SK-N-SH (cell line): ENCODE measurements around the gene CFAP100. TPM values are rescaled to one million over a fixed set of nuclear protein-coding genes. Genes with fewer than 3 reads are reported as not detected.

ENCODE experiments used
- CTCF ChIA-PET: fragments of 300-600, 350-600 bp; formaldehyde crosslinking; extraction: SDS; loops from one replicate; lab custom pipeline; 2021; lab: Yijun Ruan, JAX
- POLR2A ChIA-PET: fragments of 350-600 bp; sonication (Branson Sonifier 250); formaldehyde crosslinking; extraction: SDS; loops from one replicate; lab custom pipeline; 2020; ENCODE audit warnings: antibody characterized with exemption, inconsistent platforms; lab: Yijun Ruan, JAX
- DNase-seq: peaks from one replicate; pipeline ENCODE4 v3.0.0; 2012
- H2AFZ ChIP-seq: fragments of 200-600 bp; sonication (generic); 2 replicates; pipeline ENCODE4 v1.8.1; 2016; ENCODE audit warnings: antibody characterized with exemption, mild to moderate bottlenecking, low read depth
- H3F3A ChIP-seq: fragments of 200-600 bp; sonication (generic); replicated peaks from 2 replicates; pipeline ENCODE3; 2016; ENCODE audit warnings: antibody characterized with exemption, mild to moderate bottlenecking; ENCODE audit not compliant: insufficient read depth
- H3K27ac ChIP-seq, 2 experiments: fragments of 200-500 bp in 1 of 2; fragments of 200-600 bp in 1 of 2; sonication (Bioruptor generic) in 1 of 2; sonication (generic), shearing (Covaris generic) in 1 of 2; 2 replicates each; pipeline versions ENCODE4 v1.5.1 to v1.6.1; 2014 to 2016; ENCODE audit warnings: low read depth in 2 of 2, inconsistent platforms in 1 of 2, low read length in 1 of 2, mild to moderate bottlenecking in 1 of 2, mixed read lengths in 1 of 2
- H3K27me3 ChIP-seq: fragments of 200-600 bp; sonication (generic), shearing (Covaris generic); 2 replicates; pipeline ENCODE4 v1.6.1; 2016; ENCODE audit warnings: mixed run types; ENCODE audit not compliant: insufficient read depth
- H3K36me3 ChIP-seq, 2 experiments: fragments of 200-500 bp in 1 of 2; fragments of 200-600 bp in 1 of 2; sonication (Bioruptor generic) in 1 of 2; sonication (generic) in 1 of 2; replicated peaks in 1 of 2; 2 replicates each; pipeline versions ENCODE3 to v1.5.1; 2014 to 2016; ENCODE audit warnings: low read length in 1 of 2, mild to moderate bottlenecking in 1 of 2; ENCODE audit not compliant: insufficient read depth in 2 of 2, control insufficient read depth in 1 of 2
- H3K4me1 ChIP-seq, 2 experiments: fragments of 200-500 bp in 1 of 2; fragments of 200-600 bp in 1 of 2; sonication (Bioruptor generic) in 1 of 2; sonication (generic), shearing (Covaris generic) in 1 of 2; 2 replicates each; pipeline versions ENCODE4 v1.5.1 to v1.6.1; 2014 to 2016; ENCODE audit warnings: low read depth in 1 of 2, low read length in 1 of 2, mixed run types in 1 of 2; ENCODE audit not compliant: insufficient read depth in 2 of 2, control insufficient read depth in 1 of 2
- H3K4me2 ChIP-seq: fragments of 200-600 bp; sonication (generic), shearing (Covaris generic); 2 replicates; pipeline ENCODE4 v1.6.1; 2017; ENCODE audit warnings: mixed run types
- H3K4me3 ChIP-seq, 2 experiments: fragments of 200-500 bp in 1 of 2; fragments of 200-600 bp in 1 of 2; sonication (Bioruptor generic) in 1 of 2; sonication (generic), shearing (Covaris generic) in 1 of 2; 2 replicates each; pipeline versions ENCODE4 v1.5.1 to v1.8.1; 2014 to 2016; ENCODE audit warnings: low read depth in 2 of 2, inconsistent platforms in 1 of 2, low read length in 1 of 2, mild to moderate bottlenecking in 1 of 2, mixed read lengths in 1 of 2, moderate library complexity in 1 of 2
- H3K79me2 ChIP-seq: fragments of 200-600 bp; sonication (generic); 2 replicates; pipeline ENCODE4 v1.8.1; 2017; ENCODE audit warnings: mild to moderate bottlenecking; ENCODE audit not compliant: insufficient read depth
- H3K9ac ChIP-seq: fragments of 200-600 bp; sonication (generic); 2 replicates; pipeline ENCODE4 v1.6.1; 2017; ENCODE audit warnings: mixed run types
- H3K9me2 ChIP-seq: fragments of 200-600 bp; sonication (generic); 2 replicates; pipeline ENCODE4 v1.6.1; 2017; ENCODE audit warnings: mixed run types
- H3K9me3 ChIP-seq: fragments of 200-600 bp; sonication (generic); 2 replicates; pipeline ENCODE4 v1.6.1; 2017; ENCODE audit warnings: mixed run types, mild to moderate bottlenecking, moderate library complexity
- H4K20me1 ChIP-seq: fragments of 200-600 bp; sonication (generic); 2 replicates; pipeline ENCODE4 v1.6.1; 2017; ENCODE audit warnings: mild to moderate bottlenecking, mixed run types; ENCODE audit not compliant: insufficient read depth
- CHD2 ChIP-seq: fragments of 150-350 bp; IDR thresholded peaks from 2 replicates; pipeline ENCODE4 v1.6.1; 2018; ENCODE audit warnings: low read length; ENCODE audit not compliant: partially characterized antibody
- ELF1 ChIP-seq: IDR thresholded peaks from 2 replicates; pipeline ENCODE4 v1.4.0; 2012
- FOSL2 ChIP-seq: IDR thresholded peaks from 2 replicates; pipeline ENCODE4 v1.4.0; 2012; ENCODE audit warnings: low read depth, mild to moderate bottlenecking, moderate library complexity, borderline replicate concordance
- GATA2 ChIP-seq: sonication (generic); formaldehyde crosslinking; IDR thresholded peaks from 2 replicates; pipeline ENCODE4 v1.5.0; 2020; ENCODE audit warnings: mild to moderate bottlenecking, missing genetic modification reagents
- MEF2A ChIP-seq: IDR thresholded peaks from 2 replicates; pipeline ENCODE4 v1.4.0; 2012; ENCODE audit warnings: low read depth, borderline replicate concordance
- MXI1 ChIP-seq: IDR thresholded peaks from 2 replicates; pipeline ENCODE4 v1.6.1; 2012; ENCODE audit warnings: mild to moderate bottlenecking, low read depth, low read length, improper control_type of control experiment
- NRF1 ChIP-seq: IDR thresholded peaks from 2 replicates; pipeline ENCODE4 v1.6.1; 2012; ENCODE audit warnings: low read depth, mild to moderate bottlenecking, low read length
- POLR2AphosphoS5 ChIP-seq: IDR thresholded peaks from 2 replicates; pipeline ENCODE4 v1.6.1; 2012; ENCODE audit warnings: low read depth, low read length
- RXRA ChIP-seq: IDR thresholded peaks from 2 replicates; pipeline ENCODE4 v1.4.0; 2012; ENCODE audit warnings: low read depth, mild to moderate bottlenecking, borderline replicate concordance
- TCF12 ChIP-seq: IDR thresholded peaks from 2 replicates; pipeline ENCODE4 v1.4.0; 2012
- TEAD4 ChIP-seq: IDR thresholded peaks from 2 replicates; pipeline ENCODE4 v1.4.0; 2012; ENCODE audit warnings: mild to moderate bottlenecking, borderline replicate concordance; ENCODE audit not compliant: insufficient read depth
- WGBS: methylation state at CpG from one replicate; pipeline ENCODE4 v1.1.6; 2017; ENCODE audit warnings: low lambda C conversion rate; 5-methylcytosine and 5-hydroxymethylcytosine counted together
- polyA plus RNA-seq, 3 experiments: library from polyadenylated mRNA; depleted of rRNA; stranded (reverse); fragments of >200 nt; gene quantifications; 2 replicates each; pipeline ENCODE4 v1.2.3, GENCODE V29; 2012
- TF ChIP-seq, protein P1 (sequence below): IDR thresholded peaks from 2 replicates; pipeline ENCODE4; 2012
- TF ChIP-seq, protein P2 (sequence below): fragments of 200-600 bp; sonication (generic); IDR thresholded peaks from 2 replicates; pipeline ENCODE4 v1.6.1; 2017; ENCODE audit warnings: antibody characterized with exemption, mild to moderate bottlenecking, moderate library complexity
- TF ChIP-seq, protein P3 (sequence below): IDR thresholded peaks from 2 replicates; pipeline ENCODE4 v1.4.0; 2012; ENCODE audit warnings: low read depth
- TF ChIP-seq, protein P4 (sequence below): IDR thresholded peaks from 2 replicates; pipeline ENCODE4 v1.4.0; 2012; ENCODE audit warnings: low read depth, borderline replicate concordance
- TF ChIP-seq, protein P5 (sequence below): fragments of 150-350 bp; IDR thresholded peaks from 2 replicates; pipeline ENCODE4 v1.6.1; 2016; ENCODE audit warnings: mild to moderate bottlenecking, low read depth, low read length

The CFAP100 gene
- polyA plus RNA-seq, 1 of the 3 experiments (the other 2 are of a cell fraction): not detected

DNA sequence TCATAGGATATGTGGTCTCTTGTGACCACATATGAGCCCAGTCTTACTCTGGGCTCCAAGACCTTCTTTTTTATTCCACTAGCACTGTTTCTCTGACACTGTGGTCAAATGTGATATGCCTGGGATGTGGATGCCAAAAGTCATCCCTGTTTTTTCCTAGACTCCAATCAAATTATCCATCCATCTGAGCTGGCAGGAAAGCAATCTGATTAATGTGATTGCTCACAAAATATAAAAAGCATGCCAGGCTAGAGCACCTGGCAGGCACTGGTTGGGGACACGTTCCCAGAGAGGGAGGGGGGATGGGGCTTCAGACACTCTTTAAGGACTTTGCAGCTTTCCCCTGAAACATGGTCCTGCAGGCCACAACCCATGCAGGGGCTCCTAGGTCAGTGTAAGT is 3.1 kb upstream of the CFAP100 start (continued):
- TF ChIP-seq, protein P1, sequence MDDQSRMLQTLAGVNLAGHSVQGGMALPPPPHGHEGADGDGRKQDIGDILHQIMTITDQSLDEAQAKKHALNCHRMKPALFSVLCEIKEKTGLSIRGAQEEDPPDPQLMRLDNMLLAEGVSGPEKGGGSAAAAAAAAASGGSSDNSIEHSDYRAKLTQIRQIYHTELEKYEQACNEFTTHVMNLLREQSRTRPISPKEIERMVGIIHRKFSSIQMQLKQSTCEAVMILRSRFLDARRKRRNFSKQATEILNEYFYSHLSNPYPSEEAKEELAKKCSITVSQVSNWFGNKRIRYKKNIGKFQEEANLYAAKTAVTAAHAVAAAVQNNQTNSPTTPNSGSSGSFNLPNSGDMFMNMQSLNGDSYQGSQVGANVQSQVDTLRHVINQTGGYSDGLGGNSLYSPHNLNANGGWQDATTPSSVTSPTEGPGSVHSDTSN: no peak
- peak; percentile 66 for TF ChIP-seq GATA2 (CRISPR knock-in tag)
- no peak for TF ChIP-seq RXRA
- TF ChIP-seq MEF2A: no peak
- TF ChIP-seq MXI1: peak; percentile 74; the same call in 1 of the 2 replicates
- TF ChIP-seq, protein P2, sequence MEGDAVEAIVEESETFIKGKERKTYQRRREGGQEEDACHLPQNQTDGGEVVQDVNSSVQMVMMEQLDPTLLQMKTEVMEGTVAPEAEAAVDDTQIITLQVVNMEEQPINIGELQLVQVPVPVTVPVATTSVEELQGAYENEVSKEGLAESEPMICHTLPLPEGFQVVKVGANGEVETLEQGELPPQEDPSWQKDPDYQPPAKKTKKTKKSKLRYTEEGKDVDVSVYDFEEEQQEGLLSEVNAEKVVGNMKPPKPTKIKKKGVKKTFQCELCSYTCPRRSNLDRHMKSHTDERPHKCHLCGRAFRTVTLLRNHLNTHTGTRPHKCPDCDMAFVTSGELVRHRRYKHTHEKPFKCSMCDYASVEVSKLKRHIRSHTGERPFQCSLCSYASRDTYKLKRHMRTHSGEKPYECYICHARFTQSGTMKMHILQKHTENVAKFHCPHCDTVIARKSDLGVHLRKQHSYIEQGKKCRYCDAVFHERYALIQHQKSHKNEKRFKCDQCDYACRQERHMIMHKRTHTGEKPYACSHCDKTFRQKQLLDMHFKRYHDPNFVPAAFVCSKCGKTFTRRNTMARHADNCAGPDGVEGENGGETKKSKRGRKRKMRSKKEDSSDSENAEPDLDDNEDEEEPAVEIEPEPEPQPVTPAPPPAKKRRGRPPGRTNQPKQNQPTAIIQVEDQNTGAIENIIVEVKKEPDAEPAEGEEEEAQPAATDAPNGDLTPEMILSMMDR: no peak

DNA sequence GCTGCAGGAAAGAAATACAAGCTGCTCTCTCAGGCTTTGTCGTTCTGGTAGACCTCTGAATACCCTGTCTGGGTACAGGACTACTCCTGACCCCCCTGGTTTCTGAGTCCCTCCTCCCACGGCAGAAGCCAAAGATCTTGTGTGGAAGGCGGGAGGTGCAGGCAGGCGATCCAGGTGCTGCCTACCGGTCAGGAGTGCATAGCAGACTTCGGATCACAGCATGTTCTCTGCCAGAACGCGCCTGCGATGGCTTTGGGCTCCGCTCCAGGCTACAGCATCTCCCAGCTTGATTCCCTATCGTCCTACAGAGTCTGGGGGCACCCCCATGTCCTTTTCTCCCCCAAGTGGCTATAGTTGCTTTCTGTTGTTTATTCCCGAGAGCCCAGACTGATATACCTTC is 2.5 kb upstream of the CFAP100 start:
- CTCF ChIA-PET: interaction anchor here (1.2 to 7.1 kb wide), 7 partner anchors 14 to 259 kb away, joined by 3 to 79 read pairs (median 8); partner anchors contain the start of gene ZXDC

More for the DNA sequence above, 2.5 kb upstream of the CFAP100 start:
- 45% methylated on average over 3 of the region's 12 CpGs for WGBS
- Histone ChIP-seq H3K4me2 (no peak overlapping the region), H3K4me3 (no peak overlapping the region), H4K20me1 (no peaks in the 10 kb centered on the region), H3K9me2 (no peaks in the 10 kb centered on the region), H3K27me3 (no peaks in the 10 kb centered on the region), H3K4me1 (peaks cover 0 to 25% of the 10 kb centered on the region in 2 experiments; a peak in 2 of 4 replicates), H3K27ac (no peak overlapping the region), H3K79me2 (no peaks in the 10 kb centered on the region), H3K9me3 (no peaks in the 10 kb centered on the region), H2AFZ (no peak overlapping the region), H3K36me3 (no peaks in the 10 kb centered on the region), H3K9ac (no peak overlapping the region), H3F3A (no peaks in the 10 kb centered on the region)
- POLR2A ChIA-PET: no interaction called here
- no peak for DNase-seq
- TF ChIP-seq, protein P2: no peak
- no peak for TF ChIP-seq TCF12
- no peak for TF ChIP-seq FOSL2
- TF ChIP-seq, protein P1: no peak
- TF ChIP-seq TEAD4: no peak
- no peak for TF ChIP-seq NRF1
- TF ChIP-seq, protein P3, sequence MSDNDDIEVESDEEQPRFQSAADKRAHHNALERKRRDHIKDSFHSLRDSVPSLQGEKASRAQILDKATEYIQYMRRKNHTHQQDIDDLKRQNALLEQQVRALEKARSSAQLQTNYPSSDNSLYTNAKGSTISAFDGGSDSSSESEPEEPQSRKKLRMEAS: no peak
- TF ChIP-seq POLR2AphosphoS5: no peak
- TF ChIP-seq MEF2A: no peak
- TF ChIP-seq, protein P4, sequence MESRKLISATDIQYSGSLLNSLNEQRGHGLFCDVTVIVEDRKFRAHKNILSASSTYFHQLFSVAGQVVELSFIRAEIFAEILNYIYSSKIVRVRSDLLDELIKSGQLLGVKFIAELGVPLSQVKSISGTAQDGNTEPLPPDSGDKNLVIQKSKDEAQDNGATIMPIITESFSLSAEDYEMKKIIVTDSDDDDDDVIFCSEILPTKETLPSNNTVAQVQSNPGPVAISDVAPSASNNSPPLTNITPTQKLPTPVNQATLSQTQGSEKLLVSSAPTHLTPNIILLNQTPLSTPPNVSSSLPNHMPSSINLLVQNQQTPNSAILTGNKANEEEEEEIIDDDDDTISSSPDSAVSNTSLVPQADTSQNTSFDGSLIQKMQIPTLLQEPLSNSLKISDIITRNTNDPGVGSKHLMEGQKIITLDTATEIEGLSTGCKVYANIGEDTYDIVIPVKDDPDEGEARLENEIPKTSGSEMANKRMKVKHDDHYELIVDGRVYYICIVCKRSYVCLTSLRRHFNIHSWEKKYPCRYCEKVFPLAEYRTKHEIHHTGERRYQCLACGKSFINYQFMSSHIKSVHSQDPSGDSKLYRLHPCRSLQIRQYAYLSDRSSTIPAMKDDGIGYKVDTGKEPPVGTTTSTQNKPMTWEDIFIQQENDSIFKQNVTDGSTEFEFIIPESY: no peak
- no peak for TF ChIP-seq ELF1
- TF ChIP-seq, protein P5, sequence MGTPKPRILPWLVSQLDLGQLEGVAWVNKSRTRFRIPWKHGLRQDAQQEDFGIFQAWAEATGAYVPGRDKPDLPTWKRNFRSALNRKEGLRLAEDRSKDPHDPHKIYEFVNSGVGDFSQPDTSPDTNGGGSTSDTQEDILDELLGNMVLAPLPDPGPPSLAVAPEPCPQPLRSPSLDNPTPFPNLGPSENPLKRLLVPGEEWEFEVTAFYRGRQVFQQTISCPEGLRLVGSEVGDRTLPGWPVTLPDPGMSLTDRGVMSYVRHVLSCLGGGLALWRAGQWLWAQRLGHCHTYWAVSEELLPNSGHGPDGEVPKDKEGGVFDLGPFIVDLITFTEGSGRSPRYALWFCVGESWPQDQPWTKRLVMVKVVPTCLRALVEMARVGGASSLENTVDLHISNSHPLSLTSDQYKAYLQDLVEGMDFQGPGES: no peak
- no peak for TF ChIP-seq CHD2
